Caco-2 (cell line): ENCODE results near the gene LRIG1. TPM values are rescaled to one million over a fixed set of nuclear protein-coding genes. Genes with fewer than 3 reads are reported as not detected.

Experiments used
- BruUV-seq: library from RNA; stranded (reverse); fragments of 400-500 nt; replicated peaks from 2 replicates; lab custom pipeline; 2021; lab: Mats Ljungman, UMichigan
- CTCF ChIA-PET: fragments of 300-600 bp; sonication (Branson Sonifier 250); formaldehyde crosslinking; loops from one replicate; lab custom pipeline; 2022; ENCODE audit warnings: antibody characterized with exemption; lab: Charles Lee
- POLR2A ChIA-PET: fragments of 300-600 bp; sonication (Branson Sonifier 250); formaldehyde crosslinking; loops from one replicate; lab custom pipeline; 2022; ENCODE audit warnings: antibody characterized with exemption; lab: Charles Lee
- DNase-seq, 2 experiments: peaks; one replicate each; pipeline versions ENCODE4 v3.0.0 to v3.0.0-alpha.2; 2020 to 2022
- H3K27me3 ChIP-seq: replicated peaks from 2 replicates; pipeline ENCODE4 v1.6.0; 2011; ENCODE audit warnings: low read length; ENCODE audit not compliant: control insufficient read depth, insufficient read depth
- H3K36me3 ChIP-seq: 2 replicates; pipeline ENCODE4 v1.5.1; 2011; ENCODE audit warnings: low read length; ENCODE audit not compliant: control insufficient read depth, insufficient read depth
- H3K4me1 ChIP-seq: fragments of 250-450 bp; sonication (Bioruptor Pico); 2 replicates; pipeline ENCODE4 v1.5.1; 2020; ENCODE audit warnings: mild to moderate bottlenecking
- H3K4me3 ChIP-seq: 2 replicates; pipeline ENCODE4 v1.5.1; 2011; ENCODE audit warnings: low read depth, mild to moderate bottlenecking, control low read depth, low read length
- H3K9me3 ChIP-seq: fragments of 250-450 bp; sonication (Bioruptor Pico); 2 replicates; pipeline ENCODE4 v1.5.1; 2020; ENCODE audit warnings: mild to moderate bottlenecking, moderate library complexity
- H3K27ac Mint-ChIP-seq: one replicate; pipeline ENCODE4 v1.8.0; 2022; ENCODE audit warnings: mixed read lengths; ENCODE audit not compliant: unreplicated experiment
- H3K27me3 Mint-ChIP-seq: one replicate; pipeline ENCODE4 v1.8.0; 2022; ENCODE audit warnings: mixed read lengths; ENCODE audit not compliant: insufficient read depth, unreplicated experiment
- H3K36me3 Mint-ChIP-seq: one replicate; pipeline ENCODE4 v1.8.0; 2022; ENCODE audit warnings: mild to moderate bottlenecking, mixed read lengths; ENCODE audit not compliant: insufficient read depth, unreplicated experiment
- H3K4me1 Mint-ChIP-seq: one replicate; pipeline ENCODE4 v1.8.0; 2022; ENCODE audit warnings: low read depth, mixed read lengths; ENCODE audit not compliant: unreplicated experiment
- H3K4me3 Mint-ChIP-seq: one replicate; pipeline ENCODE4 v1.8.0; 2022; ENCODE audit warnings: mild to moderate bottlenecking, moderate library complexity, mixed read lengths; ENCODE audit not compliant: unreplicated experiment
- H3K9me3 Mint-ChIP-seq: one replicate; pipeline ENCODE4 v1.8.0; 2022; ENCODE audit warnings: mixed read lengths; ENCODE audit not compliant: unreplicated experiment
- intact Hi-C: fragments of 100-400 bp; cut with micrococcal nuclease; formaldehyde crosslinking; loops from one replicate; pipeline ENCODE4 v1.10.0; 2022; ENCODE audit not compliant: unreplicated experiment
- total RNA-seq: library from RNA; stranded (reverse); gene quantifications from 2 replicates; pipeline ENCODE4 v1.2.3, GENCODE V29; 2022
- TF ChIP-seq, protein P1 (sequence below), 2 experiments: fragments of 200-600 bp in 1 of 2; IDR thresholded peaks; 1 replicate in 1 of 2; 2 replicates in 1 of 2; pipeline versions ENCODE4 v1.5.1 to v1.8.0; 2011 to 2022; ENCODE audit warnings: antibody characterized with exemption in 1 of 2, control low read depth in 1 of 2, inconsistent platforms in 1 of 2, low read depth in 1 of 2, low read length in 1 of 2, mild to moderate bottlenecking in 1 of 2, moderate library complexity in 1 of 2; ENCODE audit not compliant: insufficient read depth in 1 of 2, severe bottlenecking in 1 of 2, unreplicated experiment in 1 of 2

Gene LRIG1
- total RNA-seq, 1 experiment from 2014 or later: 43.4 TPM

DNA sequence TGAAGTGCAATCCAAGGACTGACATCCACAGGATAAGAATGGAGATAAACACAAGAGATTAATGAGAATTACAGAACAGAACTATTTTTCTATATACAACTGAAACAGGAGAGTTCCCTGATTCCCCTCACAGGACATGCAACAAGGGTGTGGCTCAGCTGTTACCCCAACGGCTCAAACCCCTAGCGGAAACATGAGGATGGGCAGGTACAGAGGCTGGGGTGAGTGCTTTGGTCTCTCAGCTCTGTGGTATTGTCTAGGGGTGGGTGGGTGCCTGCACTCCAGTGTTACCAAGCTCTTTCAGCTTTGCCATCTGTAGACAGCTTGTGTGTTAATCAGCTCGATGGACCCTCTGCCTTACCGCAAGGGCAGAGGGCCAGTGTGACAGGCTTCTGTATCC is 17.8 kb upstream of the LRIG1 start:
- ChIA-PET POLR2A (no interaction called here), CTCF (no interaction called here)
- DNase-seq: no peak
- Mint-ChIP-seq H3K27me3 (no peaks in the 10 kb centered on the region), H3K4me3 (no peak overlapping the region), H3K4me1 (no peaks in the 10 kb centered on the region), H3K36me3 (no peaks in the 10 kb centered on the region), H3K27ac (no peak overlapping the region), H3K9me3 (no peaks in the 10 kb centered on the region)
- no peaks in the 10 kb centered on the region for H3K36me3 ChIP-seq
- no TSS peak for BruUV-seq
- intact Hi-C loops: no loop called here
- H3K4me1 ChIP-seq: no peaks in the 10 kb centered on the region
- H3K27me3 ChIP-seq: no peaks in the 10 kb centered on the region
- H3K9me3 ChIP-seq: no peaks in the 10 kb centered on the region
- TF ChIP-seq, protein P1, sequence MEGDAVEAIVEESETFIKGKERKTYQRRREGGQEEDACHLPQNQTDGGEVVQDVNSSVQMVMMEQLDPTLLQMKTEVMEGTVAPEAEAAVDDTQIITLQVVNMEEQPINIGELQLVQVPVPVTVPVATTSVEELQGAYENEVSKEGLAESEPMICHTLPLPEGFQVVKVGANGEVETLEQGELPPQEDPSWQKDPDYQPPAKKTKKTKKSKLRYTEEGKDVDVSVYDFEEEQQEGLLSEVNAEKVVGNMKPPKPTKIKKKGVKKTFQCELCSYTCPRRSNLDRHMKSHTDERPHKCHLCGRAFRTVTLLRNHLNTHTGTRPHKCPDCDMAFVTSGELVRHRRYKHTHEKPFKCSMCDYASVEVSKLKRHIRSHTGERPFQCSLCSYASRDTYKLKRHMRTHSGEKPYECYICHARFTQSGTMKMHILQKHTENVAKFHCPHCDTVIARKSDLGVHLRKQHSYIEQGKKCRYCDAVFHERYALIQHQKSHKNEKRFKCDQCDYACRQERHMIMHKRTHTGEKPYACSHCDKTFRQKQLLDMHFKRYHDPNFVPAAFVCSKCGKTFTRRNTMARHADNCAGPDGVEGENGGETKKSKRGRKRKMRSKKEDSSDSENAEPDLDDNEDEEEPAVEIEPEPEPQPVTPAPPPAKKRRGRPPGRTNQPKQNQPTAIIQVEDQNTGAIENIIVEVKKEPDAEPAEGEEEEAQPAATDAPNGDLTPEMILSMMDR (IDR thresholded peaks at IDR 0.05; ENCODE audit: insufficient read depth in 1 of 2, low read depth in 1 of 2, low read length in 1 of 2, severe bottlenecking in 1 of 2, unreplicated experiment in 1 of 2): no peak
- H3K4me3 ChIP-seq: no peak overlapping the region

DNA sequence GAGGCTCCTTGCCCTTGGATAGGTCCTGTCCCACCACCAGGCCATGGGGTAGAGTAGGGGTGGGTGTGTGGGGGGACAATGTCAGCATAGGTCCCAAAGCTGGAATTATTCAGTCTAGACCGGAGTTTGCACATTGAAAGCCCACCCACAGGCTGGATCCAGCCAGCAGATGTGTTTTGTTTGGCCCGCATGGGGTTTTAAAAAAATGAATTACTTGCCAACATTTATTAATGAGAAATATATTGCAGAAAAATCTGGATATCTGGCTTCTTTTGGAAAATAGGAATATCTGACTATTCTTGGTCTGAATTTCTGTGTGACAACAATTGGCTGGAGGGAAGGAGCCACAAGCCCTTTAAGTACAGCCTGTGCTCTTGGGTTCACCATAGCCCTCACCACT is 17.3 kb upstream of the LRIG1 start:
- intact Hi-C loops: no loop called here
- ChIA-PET POLR2A (no interaction called here), CTCF (no interaction called here)
- H3K4me1 ChIP-seq: no peaks in the 10 kb centered on the region
- Mint-ChIP-seq H3K27ac (no peak overlapping the region), H3K36me3 (no peaks in the 10 kb centered on the region), H3K4me3 (no peak overlapping the region), H3K4me1 (no peaks in the 10 kb centered on the region), H3K9me3 (no peaks in the 10 kb centered on the region), H3K27me3 (no peaks in the 10 kb centered on the region)
- no peaks in the 10 kb centered on the region for H3K9me3 ChIP-seq
- H3K36me3 ChIP-seq: no peaks in the 10 kb centered on the region
- no TSS peak for BruUV-seq
- H3K4me3 ChIP-seq: no peak overlapping the region
- DNase-seq: no peak
- H3K27me3 ChIP-seq: no peaks in the 10 kb centered on the region
- TF ChIP-seq, protein P1 (IDR thresholded peaks at IDR 0.05; ENCODE audit: insufficient read depth in 1 of 2, low read depth in 1 of 2, low read length in 1 of 2, severe bottlenecking in 1 of 2, unreplicated experiment in 1 of 2): no peak

DNA sequence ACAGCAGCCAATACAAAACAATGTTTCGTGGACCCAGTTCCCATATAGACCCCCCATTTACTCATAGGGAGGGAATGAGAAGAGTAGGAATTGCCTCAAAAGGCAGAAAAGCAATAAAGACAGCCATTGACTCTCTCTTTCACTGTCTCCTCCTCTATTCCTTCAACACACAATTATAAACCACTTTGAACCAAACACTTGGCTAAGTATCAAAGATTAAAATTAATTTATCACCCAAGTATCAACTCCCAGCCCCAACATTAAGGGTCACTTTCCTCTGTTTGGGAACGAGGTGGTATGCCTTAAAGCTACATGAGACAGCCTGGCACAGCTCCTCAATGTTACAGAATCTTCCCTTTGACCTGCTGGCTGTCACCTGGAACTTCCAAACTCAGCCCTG is 16.4 kb upstream of the LRIG1 start:
- Mint-ChIP-seq H3K27me3 (no peaks in the 10 kb centered on the region), H3K27ac (no peak overlapping the region), H3K36me3 (no peaks in the 10 kb centered on the region), H3K9me3 (no peaks in the 10 kb centered on the region), H3K4me3 (no peak overlapping the region), H3K4me1 (no peaks in the 10 kb centered on the region)
- ChIA-PET POLR2A (no interaction called here), CTCF (interaction anchor here (0.5 kb wide), 1 partner anchor 306 kb away, joined by 4 read pairs; no protein-coding TSS in a partner anchor)
- TF ChIP-seq, protein P1 (IDR thresholded peaks at IDR 0.05; ENCODE audit: insufficient read depth in 1 of 2, low read depth in 1 of 2, low read length in 1 of 2, severe bottlenecking in 1 of 2, unreplicated experiment in 1 of 2): no peak
- Histone ChIP-seq H3K4me3 (no peak overlapping the region), H3K36me3 (no peaks in the 10 kb centered on the region), H3K4me1 (no peaks in the 10 kb centered on the region), H3K9me3 (no peaks in the 10 kb centered on the region), H3K27me3 (no peaks in the 10 kb centered on the region)
- DNase-seq: no peak
- intact Hi-C loops: no loop called here
- BruUV-seq: no TSS peak
